OCI-LY1 (cell line): Measurements from ENCODE around the gene DEPDC7.

ENCODE experiments used
- CTCF ChIP-seq: fragments of 200-600 bp; sonication (generic), shearing (Covaris generic); IDR thresholded peaks from 2 replicates; pipeline ENCODE4 v1.5.1; 2017; ENCODE audit warnings: mild to moderate bottlenecking, antibody characterized with exemption, low read length, moderate library complexity, mixed read lengths
- EZH2 ChIP-seq: fragments of 200-600 bp; sonication (generic), shearing (Covaris generic); IDR thresholded peaks from 2 replicates; pipeline ENCODE4 v1.8.0; 2017; ENCODE audit warnings: borderline replicate concordance, mixed run types, mild to moderate bottlenecking, antibody characterized with exemption, low read length, moderate library complexity, mixed read lengths

- no peak for TF ChIP-seq CTCF
- no peak for TF ChIP-seq EZH2
Observed at GRCh38 chr11:33006010-33006409, 9.7 kb upstream of the DEPDC7 start.
